Keratinocyte (primary cell): ENCODE measurements around the gene VWA7. TPM values are rescaled to one million over a fixed set of nuclear protein-coding genes. Genes with fewer than 3 reads are reported as not detected.

ENCODE experiments used
- DNase-seq: peaks from one replicate; pipeline ENCODE4 v3.0.0-alpha.2; 2011; ENCODE audit warnings: low read depth, missing footprints, low spot score
- FAIRE-seq: peaks from 2 replicates; lab custom pipeline; 2011; peaks lifted over from hg19 to GRCh38; lab: Jason Lieb, UNC
- H2AFZ ChIP-seq: 2 replicates; pipeline ENCODE4 v1.6.0; 2012; ENCODE audit warnings: low read length, control low read depth, inconsistent platforms; ENCODE audit not compliant: control insufficient read depth
- H3K27ac ChIP-seq: 2 replicates; pipeline ENCODE4 v1.5.1; 2011; ENCODE audit warnings: low read length; ENCODE audit not compliant: control insufficient read depth, insufficient read depth
- H3K27me3 ChIP-seq: 3 replicates; pipeline ENCODE4 v1.6.0; 2011; ENCODE audit warnings: low read length; ENCODE audit not compliant: control insufficient read depth, insufficient read depth; ENCODE audit errors: extremely low read depth
- H3K36me3 ChIP-seq, 2 experiments: 2 replicates in 1 of 2; 3 replicates in 1 of 2; pipeline ENCODE4 v1.5.1; 2011; ENCODE audit warnings: low read length in 2 of 2, mild to moderate bottlenecking in 1 of 2; ENCODE audit not compliant: control insufficient read depth in 2 of 2, insufficient read depth in 2 of 2; ENCODE audit errors: extremely low read depth in 1 of 2
- H3K4me1 ChIP-seq: 3 replicates; pipeline ENCODE4 v1.5.1; 2011; ENCODE audit warnings: low read length; ENCODE audit not compliant: control insufficient read depth, insufficient read depth; ENCODE audit errors: extremely low read depth
- H3K4me2 ChIP-seq: 3 replicates; pipeline ENCODE4 v1.6.0; 2011; ENCODE audit warnings: low read depth, low read length; ENCODE audit not compliant: control insufficient read depth, insufficient read depth; ENCODE audit errors: extremely low read depth
- H3K4me3 ChIP-seq, 3 experiments: fragments of 200-600 bp in 1 of 3; sonication (generic) in 1 of 3; 2 replicates in 2 of 3; 3 replicates in 1 of 3; pipeline ENCODE4 v1.5.1; 2011 to 2016; ENCODE audit warnings: low read length in 3 of 3, mild to moderate bottlenecking in 3 of 3, control low read depth in 2 of 3, inconsistent platforms in 1 of 3, low read depth in 1 of 3, mixed read lengths in 1 of 3, mixed run types in 1 of 3, moderate library complexity in 1 of 3; ENCODE audit not compliant: control insufficient read depth in 2 of 3, insufficient read depth in 2 of 3; ENCODE audit errors: extremely low read depth in 1 of 3
- H3K79me2 ChIP-seq: 2 replicates; pipeline ENCODE4 v1.6.0; 2012; ENCODE audit warnings: low read length; ENCODE audit not compliant: control insufficient read depth, insufficient read depth
- H3K9ac ChIP-seq: 3 replicates; pipeline ENCODE4 v1.6.0; 2011; ENCODE audit warnings: low read length; ENCODE audit not compliant: control insufficient read depth, insufficient read depth; ENCODE audit errors: extremely low read depth
- H3K9me1 ChIP-seq: 3 replicates; pipeline ENCODE4 v1.6.0; 2011; ENCODE audit warnings: low read length; ENCODE audit not compliant: control insufficient read depth, insufficient read depth; ENCODE audit errors: extremely low read depth
- H3K9me3 ChIP-seq: 2 replicates; pipeline ENCODE4 v1.5.1; 2012; ENCODE audit warnings: low read depth, low read length; ENCODE audit not compliant: control insufficient read depth
- H4K20me1 ChIP-seq: 3 replicates; pipeline ENCODE4 v1.6.0; 2011; ENCODE audit warnings: low read length; ENCODE audit not compliant: control insufficient read depth, insufficient read depth; ENCODE audit errors: extremely low read depth
- dilution Hi-C: fragments of 300-500 bp; cut with MboI; formaldehyde crosslinking; loops from one replicate; pipeline ENCODE4 v1.7.0; 2020; ENCODE audit warnings: low sequenced_read_pairs; ENCODE audit not compliant: extremely low pct_ligation_motif_present
- polyA plus RNA-seq, 5 experiments: library from polyadenylated mRNA; depleted of rRNA in 3 of 5; stranded (reverse) in 3 of 5; stranded (forward) in 1 of 5; unstranded in 1 of 5; fragments of >200 nt; gene quantifications; 1 replicate in 1 of 5; 2 replicates in 3 of 5; 3 replicates in 1 of 5; pipeline versions ENCODE4 v1.2.1 to v1.2.3, GENCODE V29; 2011 to 2012; ENCODE audit warnings: missing spikeins in 2 of 5, low read depth in 1 of 5, low replicate concordance in 1 of 5
- TF ChIP-seq, protein P1 (sequence below), 3 experiments: IDR thresholded peaks in 1 of 3; conservative IDR thresholded peaks in 1 of 3; optimal IDR thresholded peaks in 1 of 3; 2 replicates in 2 of 3; 3 replicates in 1 of 3; pipeline versions ENCODE3 to v1.5.1; 2011; ENCODE audit warnings: low read length in 3 of 3, mild to moderate bottlenecking in 3 of 3, moderate library complexity in 2 of 3, control low read depth in 1 of 3, inconsistent platforms in 1 of 3; ENCODE audit not compliant: insufficient read depth in 2 of 3; ENCODE audit errors: extremely low read depth in 1 of 3

The VWA7 gene
- polyA plus RNA-seq, 1 donor (not counting 4 experiments of a cell fraction or from before 2014, with no cell fraction given), result 0.47 TPM

DNA sequence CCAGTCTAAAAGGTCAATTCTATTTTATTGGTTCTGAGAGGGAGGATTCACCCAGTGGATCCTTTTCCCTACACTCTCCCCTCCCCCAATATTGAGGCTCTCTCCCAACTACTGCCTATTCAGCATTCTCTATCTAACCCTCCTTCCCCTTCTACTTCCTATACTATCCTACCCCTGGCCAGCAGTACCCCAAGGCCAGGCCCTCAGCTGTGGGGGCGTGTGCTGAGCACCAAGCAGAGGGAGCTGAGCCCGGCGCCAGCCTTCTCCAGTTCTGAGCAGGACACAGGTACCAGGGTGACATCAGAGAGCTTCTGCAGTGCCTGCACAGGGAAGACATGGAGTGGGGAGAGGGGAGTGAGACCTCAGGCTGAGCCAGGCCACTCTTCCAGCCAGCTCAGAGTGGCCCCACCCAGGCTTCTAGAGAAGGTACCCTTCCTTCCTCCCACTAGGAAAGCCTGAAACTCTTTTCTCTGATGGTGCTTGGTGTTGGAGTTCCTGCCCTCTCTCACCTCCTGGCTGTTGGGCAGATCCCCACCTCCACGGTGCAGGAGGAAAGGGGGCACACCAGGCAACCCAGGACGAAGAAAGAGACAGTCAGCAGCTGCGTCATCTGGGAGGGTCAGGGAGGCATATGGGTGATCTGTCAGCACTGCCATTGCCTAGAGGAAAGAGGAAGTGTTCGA lies 50.0 kb downstream of the VWA7 start:
- Histone ChIP-seq H3K27me3 (no peaks in the 10 kb centered on the region), H4K20me1 (peaks cover 6% of the 10 kb centered on the region), H3K4me1 (peaks cover 9% of the 10 kb centered on the region), H2AFZ (no peak overlapping the region), H3K27ac (no peak overlapping the region), H3K4me2 (no peak overlapping the region), H3K9me1 (peaks cover 2% of the 10 kb centered on the region), H3K9me3 (no peaks in the 10 kb centered on the region), H3K79me2 (no peaks in the 10 kb centered on the region), H3K9ac (no peak overlapping the region), H3K36me3 (peaks cover 15 to 20% of the 10 kb centered on the region in 2 experiments), H3K4me3 (no peak overlapping the region)
- TF ChIP-seq, protein P1, sequence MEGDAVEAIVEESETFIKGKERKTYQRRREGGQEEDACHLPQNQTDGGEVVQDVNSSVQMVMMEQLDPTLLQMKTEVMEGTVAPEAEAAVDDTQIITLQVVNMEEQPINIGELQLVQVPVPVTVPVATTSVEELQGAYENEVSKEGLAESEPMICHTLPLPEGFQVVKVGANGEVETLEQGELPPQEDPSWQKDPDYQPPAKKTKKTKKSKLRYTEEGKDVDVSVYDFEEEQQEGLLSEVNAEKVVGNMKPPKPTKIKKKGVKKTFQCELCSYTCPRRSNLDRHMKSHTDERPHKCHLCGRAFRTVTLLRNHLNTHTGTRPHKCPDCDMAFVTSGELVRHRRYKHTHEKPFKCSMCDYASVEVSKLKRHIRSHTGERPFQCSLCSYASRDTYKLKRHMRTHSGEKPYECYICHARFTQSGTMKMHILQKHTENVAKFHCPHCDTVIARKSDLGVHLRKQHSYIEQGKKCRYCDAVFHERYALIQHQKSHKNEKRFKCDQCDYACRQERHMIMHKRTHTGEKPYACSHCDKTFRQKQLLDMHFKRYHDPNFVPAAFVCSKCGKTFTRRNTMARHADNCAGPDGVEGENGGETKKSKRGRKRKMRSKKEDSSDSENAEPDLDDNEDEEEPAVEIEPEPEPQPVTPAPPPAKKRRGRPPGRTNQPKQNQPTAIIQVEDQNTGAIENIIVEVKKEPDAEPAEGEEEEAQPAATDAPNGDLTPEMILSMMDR (optimal IDR thresholded peaks at IDR 0.05 in 1 of 3, IDR thresholded peaks at IDR 0.05 in 1 of 3, conservative IDR thresholded peaks at IDR 0.05 in 1 of 3; ENCODE audit: extremely low read depth in 1 of 3, insufficient read depth in 2 of 3, low read length in 3 of 3), result no peak
- DNase-seq (no peak), FAIRE-seq (no peak)
- dilution Hi-C loops, result no loop called here

GRCh38 chr6:31725502-31726350 lies 51.4 kb downstream of the VWA7 start:
- H3K79me2 ChIP-seq, result no peaks in the 10 kb centered on the region
- H3K36me3 ChIP-seq, result peaks cover 5 to 6% of the 10 kb centered on the region in 2 experiments
- dilution Hi-C loops, result no loop called here
- FAIRE-seq (no peak), DNase-seq (no peak)
- no peak overlapping the region for H3K9ac ChIP-seq
- H3K4me1 ChIP-seq, result peaks cover 9% of the 10 kb centered on the region
- H3K27ac ChIP-seq, result no peak overlapping the region
- H3K9me3 ChIP-seq, result no peaks in the 10 kb centered on the region
- H3K4me3 ChIP-seq, result no peak overlapping the region
- H4K20me1 ChIP-seq, result peaks cover 3% of the 10 kb centered on the region
- H3K9me1 ChIP-seq, result no peaks in the 10 kb centered on the region
- TF ChIP-seq, protein P1 (optimal IDR thresholded peaks at IDR 0.05 in 1 of 3, IDR thresholded peaks at IDR 0.05 in 1 of 3, conservative IDR thresholded peaks at IDR 0.05 in 1 of 3; ENCODE audit: extremely low read depth in 1 of 3, insufficient read depth in 2 of 3, low read length in 3 of 3), result no peak
- H3K4me2 ChIP-seq, result no peak overlapping the region
- no peaks in the 10 kb centered on the region for H3K27me3 ChIP-seq
- H2AFZ ChIP-seq, result no peak overlapping the region
